OCI-LY1 (cell line): ENCODE results near the gene OTOG.

Source experiments
- H2AFZ ChIP-seq: fragments of 200-600 bp; sonication (generic), shearing (Covaris generic); 2 replicates; pipeline ENCODE4 v1.6.0; 2014; ENCODE audit warnings: antibody characterized with exemption, mild to moderate bottlenecking, low read length
- H3F3A ChIP-seq: fragments of 200-600 bp; sonication (generic), shearing (Covaris generic); 2 replicates; pipeline ENCODE4 v1.6.0; 2014; ENCODE audit warnings: mild to moderate bottlenecking, antibody characterized with exemption, low read length, moderate library complexity; ENCODE audit not compliant: insufficient read depth
- H3K27ac ChIP-seq: fragments of 200-600 bp; sonication (generic); 2 replicates; pipeline ENCODE4 v1.5.1; 2014; ENCODE audit warnings: low read length, mixed run types, mild to moderate bottlenecking, low read depth; ENCODE audit not compliant: poor library complexity, severe bottlenecking
- H3K27me3 ChIP-seq: fragments of 200-600 bp; sonication (generic); 2 replicates; pipeline ENCODE4 v1.6.0; 2014; ENCODE audit warnings: antibody characterized with exemption, mild to moderate bottlenecking, low read length, moderate library complexity; ENCODE audit not compliant: insufficient read depth
- H3K36me3 ChIP-seq: fragments of 200-600 bp; sonication (generic); 2 replicates; pipeline ENCODE4 v1.6.1; 2014; ENCODE audit warnings: mild to moderate bottlenecking, antibody characterized with exemption, low read length, moderate library complexity, mixed read lengths; ENCODE audit not compliant: insufficient read depth
- H3K4me1 ChIP-seq: fragments of 200-600 bp; sonication (generic); 2 replicates; pipeline ENCODE4 v1.5.1; 2014; ENCODE audit warnings: mild to moderate bottlenecking, low read length, moderate library complexity; ENCODE audit not compliant: insufficient read depth, severe bottlenecking
- H3K4me2 ChIP-seq: fragments of 200-600 bp; sonication (generic), shearing (Covaris generic); 2 replicates; pipeline ENCODE4 v1.6.1; 2014; ENCODE audit warnings: low read length
- H3K4me3 ChIP-seq: fragments of 200-600 bp; sonication (generic); 2 replicates; pipeline ENCODE4 v1.5.1; 2014; ENCODE audit warnings: low read length, low read depth, mild to moderate bottlenecking, mixed read lengths; ENCODE audit not compliant: poor library complexity, severe bottlenecking
- H3K79me2 ChIP-seq: fragments of 200-600 bp; shearing (Covaris generic); 2 replicates; pipeline ENCODE4 v1.6.1; 2016; ENCODE audit warnings: mixed run types, low read length, mixed read lengths; ENCODE audit not compliant: insufficient read depth
- H3K9ac ChIP-seq: fragments of 200-600 bp; sonication (generic), shearing (Covaris generic); 2 replicates; pipeline ENCODE4 v1.6.1; 2014; ENCODE audit warnings: mild to moderate bottlenecking, low read length, mixed read lengths
- H3K9me2 ChIP-seq: fragments of 200-600 bp; sonication (generic), shearing (Covaris generic); 2 replicates; pipeline ENCODE4 v1.6.1; 2014; ENCODE audit warnings: low read depth, mild to moderate bottlenecking, low read length, mixed read lengths
- H3K9me3 ChIP-seq: fragments of 200-600 bp; shearing (Covaris generic); 2 replicates; pipeline ENCODE4 v1.6.1; 2014; ENCODE audit warnings: low read length, mixed read lengths
- H4K20me1 ChIP-seq: fragments of 200-600 bp; sonication (generic), shearing (Covaris generic); 2 replicates; pipeline ENCODE4 v1.6.0; 2016; ENCODE audit warnings: mild to moderate bottlenecking, low read length; ENCODE audit not compliant: insufficient read depth
- CTCF ChIP-seq: fragments of 200-600 bp; sonication (generic), shearing (Covaris generic); IDR thresholded peaks from 2 replicates; pipeline ENCODE4 v1.5.1; 2017; ENCODE audit warnings: mild to moderate bottlenecking, antibody characterized with exemption, low read length, moderate library complexity, mixed read lengths
- EZH2 ChIP-seq: fragments of 200-600 bp; sonication (generic), shearing (Covaris generic); IDR thresholded peaks from 2 replicates; pipeline ENCODE4 v1.8.0; 2017; ENCODE audit warnings: borderline replicate concordance, mixed run types, mild to moderate bottlenecking, antibody characterized with exemption, low read length, moderate library complexity, mixed read lengths

The OTOG gene

DNA sequence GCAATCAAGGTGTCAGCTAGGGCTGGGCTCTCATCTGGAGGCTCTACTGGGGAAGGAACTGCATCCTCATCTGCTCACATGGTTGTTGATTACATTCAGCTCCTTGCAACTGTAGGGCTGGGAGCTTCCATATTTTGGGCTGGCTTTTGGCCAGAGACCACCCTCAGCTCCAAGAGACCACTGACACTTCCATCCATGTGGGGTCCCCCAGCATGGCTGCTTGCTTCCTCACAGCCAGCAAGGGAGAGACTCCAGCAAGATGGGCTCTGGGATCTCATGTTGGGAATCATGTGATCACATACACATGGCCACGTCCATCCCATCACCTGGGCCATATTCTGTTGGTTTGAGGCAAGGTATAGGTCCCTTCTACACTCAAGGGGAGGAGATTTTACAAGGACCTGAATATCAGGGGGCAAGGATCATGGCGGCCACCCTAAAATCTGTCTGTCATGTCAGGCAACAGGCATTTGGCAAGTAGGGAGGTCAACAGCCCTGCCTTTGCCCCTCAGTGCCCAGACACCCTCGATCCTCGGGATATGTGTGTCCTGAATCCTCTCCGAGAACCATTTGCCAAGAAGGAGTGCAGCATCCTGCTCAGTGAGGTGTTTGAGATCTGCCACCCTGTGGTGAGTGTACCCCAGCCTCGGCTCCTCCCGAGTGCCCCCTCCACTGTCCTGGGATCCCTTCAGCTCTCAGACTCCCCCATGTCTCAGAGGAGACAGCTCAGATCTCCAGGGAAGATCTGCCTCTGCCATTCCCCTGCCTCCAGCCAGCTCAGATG is 48.7 kb downstream of the OTOG start:
- H3K79me2 ChIP-seq: no peaks in the 10 kb centered on the region
- H3K4me2 ChIP-seq: no peak overlapping the region
- no peaks in the 10 kb centered on the region; the same call in 1 of the 2 replicates for H3K27me3 ChIP-seq
- no peaks in the 10 kb centered on the region for H3F3A ChIP-seq
- no peak overlapping the region for H3K4me3 ChIP-seq
- no peaks in the 10 kb centered on the region for H3K4me1 ChIP-seq
- no peak overlapping the region for H2AFZ ChIP-seq
- H3K9me3 ChIP-seq: no peaks in the 10 kb centered on the region
- H3K9me2 ChIP-seq: no peaks in the 10 kb centered on the region
- H3K9ac ChIP-seq: no peak overlapping the region
- H3K36me3 ChIP-seq: no peaks in the 10 kb centered on the region
- no peak overlapping the region for H3K27ac ChIP-seq
- TF ChIP-seq CTCF (no peak), EZH2 (no peak)
- H4K20me1 ChIP-seq: no peaks in the 10 kb centered on the region

GRCh38 chr11:17596310-17596669 is 49.2 kb downstream of the OTOG start:
- Histone ChIP-seq H3K9ac (no peak overlapping the region), H3K36me3 (no peaks in the 10 kb centered on the region), H3F3A (no peaks in the 10 kb centered on the region), H2AFZ (no peak overlapping the region), H3K4me2 (no peak overlapping the region), H3K27me3 (no peaks in the 10 kb centered on the region; the same call in 1 of the 2 replicates), H3K9me3 (no peaks in the 10 kb centered on the region), H3K4me3 (no peak overlapping the region), H3K9me2 (no peaks in the 10 kb centered on the region), H3K4me1 (no peaks in the 10 kb centered on the region), H4K20me1 (no peaks in the 10 kb centered on the region), H3K27ac (no peak overlapping the region), H3K79me2 (no peaks in the 10 kb centered on the region)
- TF ChIP-seq EZH2 (no peak), CTCF (no peak)

DNA sequence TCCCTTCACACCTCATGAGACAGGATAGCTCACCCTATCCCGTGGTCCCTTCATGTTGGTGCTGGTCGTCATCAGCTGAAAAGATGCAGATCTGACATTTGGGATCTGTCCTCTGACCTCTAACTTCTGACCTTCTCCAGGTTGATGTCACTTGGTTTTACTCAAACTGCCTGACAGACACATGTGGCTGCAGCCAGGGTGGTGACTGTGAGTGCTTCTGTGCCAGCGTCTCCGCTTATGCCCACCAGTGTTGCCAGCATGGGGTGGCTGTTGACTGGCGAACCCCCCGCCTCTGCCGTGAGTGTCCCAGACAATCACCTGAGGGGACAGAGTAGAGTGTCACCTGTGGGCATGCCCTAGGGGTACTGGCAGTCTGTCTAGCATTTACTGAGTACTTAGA is 49.7 kb downstream of the OTOG start:
- no peak overlapping the region for H3K4me3 ChIP-seq
- H3F3A ChIP-seq: no peaks in the 10 kb centered on the region
- no peak for TF ChIP-seq EZH2
- H3K9ac ChIP-seq: no peak overlapping the region
- H3K4me2 ChIP-seq: no peak overlapping the region
- H3K27ac ChIP-seq: no peak overlapping the region
- no peak overlapping the region for H2AFZ ChIP-seq
- no peaks in the 10 kb centered on the region; the same call in 1 of the 2 replicates for H3K27me3 ChIP-seq
- H3K4me1 ChIP-seq: no peaks in the 10 kb centered on the region
- H3K79me2 ChIP-seq: no peaks in the 10 kb centered on the region
- no peaks in the 10 kb centered on the region for H4K20me1 ChIP-seq
- H3K9me3 ChIP-seq: no peaks in the 10 kb centered on the region
- no peaks in the 10 kb centered on the region for H3K36me3 ChIP-seq
- no peaks in the 10 kb centered on the region for H3K9me2 ChIP-seq

GRCh38 chr11:17597770-17598169 is 50.7 kb downstream of the OTOG start:
- Histone ChIP-seq H3F3A (no peaks in the 10 kb centered on the region), H3K9me3 (no peaks in the 10 kb centered on the region), H3K27me3 (no peaks in the 10 kb centered on the region; the same call in 1 of the 2 replicates), H2AFZ (no peak overlapping the region), H3K4me2 (no peak overlapping the region), H3K9ac (no peak overlapping the region), H3K27ac (no peak overlapping the region), H3K4me1 (no peaks in the 10 kb centered on the region), H4K20me1 (no peaks in the 10 kb centered on the region), H3K9me2 (no peaks in the 10 kb centered on the region), H3K79me2 (no peaks in the 10 kb centered on the region), H3K4me3 (no peak overlapping the region), H3K36me3 (no peaks in the 10 kb centered on the region)
- no peak for TF ChIP-seq EZH2
- no peak for TF ChIP-seq CTCF
